NCI-H1930 (cell line): ENCODE results near the gene NT5C2.
A peak's percentile ranks its signal among the peaks of the same experiment; 100 is the strongest.

Experiments used
- DNase-seq, 2 experiments: peaks; one replicate each; lab custom pipeline; 2025; lab: John Stamatoyannopoulos, UW

Gene NT5C2

DNA sequence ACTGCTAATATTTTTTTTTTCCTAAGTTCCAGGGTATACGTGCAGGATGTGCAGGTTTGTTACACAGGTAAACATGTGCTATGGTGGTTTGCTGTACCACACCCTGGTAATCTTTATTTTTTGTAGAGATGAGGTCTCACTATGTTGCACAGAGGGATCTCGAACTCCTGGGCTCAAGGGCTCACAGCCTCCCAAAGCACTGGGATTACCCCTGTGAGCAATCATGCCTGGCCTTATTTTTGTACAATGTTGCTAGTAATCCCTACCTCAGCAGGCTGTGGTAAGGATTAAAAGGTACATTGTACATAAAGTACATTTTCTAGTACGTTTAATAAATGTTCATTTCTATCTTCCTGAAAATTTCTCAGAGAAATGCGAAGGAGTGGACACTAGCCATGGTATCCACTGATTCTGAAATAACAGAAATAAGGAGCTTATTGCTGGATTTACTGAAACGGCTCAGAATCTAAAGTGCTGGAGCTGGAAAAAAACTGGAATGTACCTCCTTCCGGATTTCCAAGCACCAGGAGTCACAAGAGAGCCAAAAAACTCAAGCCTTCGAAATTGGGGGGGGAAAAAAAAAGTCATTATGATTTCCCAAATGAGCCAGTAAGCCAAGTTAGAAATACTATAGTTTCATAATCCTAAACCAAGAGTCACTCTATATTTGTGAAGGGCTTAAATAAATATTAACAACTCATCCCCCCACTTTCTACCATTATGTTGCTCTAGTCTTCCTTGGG, 69.6 kb downstream of the NT5C2 start:
- DNase-seq: no peak

GRCh38 chr10:103120977-103121735, 71.9 kb downstream of the NT5C2 start:
- no peak for DNase-seq

GRCh38 chr10:103120546-103120945, 72.5 kb downstream of the NT5C2 start:
- no peak for DNase-seq

- no peak for DNase-seq
Observed at GRCh38 chr10:103117247-103117646, 75.8 kb downstream of the NT5C2 start.

GRCh38 chr10:103114876-103115275, 78.2 kb downstream of the NT5C2 start:
- DNase-seq: no peak

DNA sequence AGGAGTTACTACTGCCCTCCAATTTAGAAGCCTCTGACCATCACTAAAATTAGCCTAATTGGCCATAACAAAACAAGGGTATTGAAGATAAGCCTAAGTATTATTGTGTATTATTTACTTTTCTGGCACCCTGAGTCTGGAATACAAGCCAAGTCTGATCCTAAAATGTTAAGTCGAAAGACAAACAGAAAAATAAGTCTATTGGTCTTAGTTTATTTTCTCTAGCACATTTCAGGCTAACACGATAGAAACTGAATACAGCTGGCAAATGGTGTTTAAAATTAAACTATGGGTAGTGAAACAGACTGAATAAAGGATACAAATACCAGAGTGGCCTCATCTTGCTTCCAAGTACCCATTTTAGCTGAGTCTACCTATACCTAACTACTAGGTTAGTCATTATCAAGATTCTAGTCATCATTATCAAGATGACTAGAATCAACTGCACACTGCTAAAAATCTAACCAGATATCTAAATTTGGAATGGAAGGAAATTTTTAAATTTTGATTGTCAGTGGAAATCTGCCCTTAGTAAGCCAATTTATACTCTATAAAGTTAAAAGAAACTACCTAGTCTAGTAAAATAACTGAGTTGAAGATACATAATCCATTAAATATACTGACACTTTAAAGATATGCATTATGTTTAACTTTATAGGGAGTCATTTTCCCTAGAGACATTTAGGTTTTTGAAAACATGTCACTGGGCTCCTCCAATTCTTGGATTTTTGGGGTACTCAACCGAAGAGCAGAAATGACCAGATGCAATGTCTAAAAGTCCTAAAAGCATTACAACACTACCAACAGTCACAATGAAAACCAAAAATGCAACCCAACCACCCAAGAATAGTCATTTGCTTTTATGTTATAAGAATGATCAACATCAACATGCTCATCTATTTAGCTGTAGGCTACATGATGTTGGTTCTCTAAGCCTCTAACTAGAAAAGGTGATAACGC, 80.9 kb downstream of the NT5C2 start:
- peak in 1 of 2 experiments; percentile 22 for DNase-seq

DNA sequence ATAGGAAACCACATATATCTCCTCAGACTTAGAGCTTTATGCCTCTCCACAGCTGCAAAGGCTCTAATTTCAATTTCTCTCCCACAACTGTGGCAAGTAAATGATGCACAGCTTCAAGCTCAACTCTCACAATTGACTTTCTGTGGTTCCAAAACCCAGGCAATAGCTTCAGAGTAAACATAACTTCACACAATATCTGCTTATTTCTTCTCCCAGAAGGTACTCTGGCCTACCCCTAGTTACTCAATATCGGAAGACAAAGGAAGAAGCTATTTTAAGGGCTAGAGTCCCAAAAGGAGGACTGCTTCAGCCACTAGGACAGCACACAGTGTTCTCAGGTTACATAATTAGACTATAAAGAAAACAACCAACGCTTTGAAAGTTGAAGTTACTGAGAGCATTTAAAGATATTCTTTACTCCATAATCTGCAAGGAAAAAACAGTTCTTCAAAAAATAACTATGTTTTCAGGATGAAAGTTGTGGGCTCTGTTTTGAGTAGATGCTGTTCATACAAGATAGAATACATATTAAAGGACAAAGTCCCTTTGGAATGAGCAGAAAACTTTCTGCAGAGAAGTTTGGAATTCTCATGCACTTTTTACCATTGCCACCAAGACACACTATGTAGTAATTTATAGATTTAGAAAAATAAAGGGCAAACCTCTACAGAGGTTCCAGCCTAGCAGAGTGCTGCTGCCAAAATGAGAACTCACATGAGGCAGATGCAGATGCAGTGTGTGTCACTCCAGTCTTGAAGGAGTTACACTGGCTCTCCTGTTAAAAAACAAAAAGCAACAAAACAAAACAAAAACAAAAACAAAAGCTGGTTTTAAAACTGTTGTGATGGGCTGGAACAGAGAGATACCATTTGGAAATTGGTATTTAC, 81.8 kb downstream of the NT5C2 start:
- DNase-seq: peak in 1 of 2 experiments; percentile 3

DNA sequence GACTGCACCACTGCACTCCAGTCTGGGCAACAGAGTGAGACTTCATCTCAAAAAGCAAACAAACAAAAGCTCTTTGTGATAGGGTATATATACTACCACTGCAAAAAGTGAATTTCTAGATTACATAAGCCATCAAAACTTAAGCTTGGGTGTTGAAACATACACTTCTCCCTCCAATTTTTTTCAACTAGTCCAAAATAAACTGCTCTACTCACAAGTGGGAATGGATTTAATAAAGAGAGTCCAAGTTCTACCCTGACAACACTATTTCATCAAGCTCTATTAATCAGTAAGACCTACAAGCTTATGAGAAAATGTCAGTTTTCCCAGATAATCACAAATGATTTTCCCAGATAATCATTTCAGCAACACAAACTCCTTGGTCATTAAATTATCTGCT, 82.7 kb downstream of the NT5C2 start:
- no peak for DNase-seq

DNA sequence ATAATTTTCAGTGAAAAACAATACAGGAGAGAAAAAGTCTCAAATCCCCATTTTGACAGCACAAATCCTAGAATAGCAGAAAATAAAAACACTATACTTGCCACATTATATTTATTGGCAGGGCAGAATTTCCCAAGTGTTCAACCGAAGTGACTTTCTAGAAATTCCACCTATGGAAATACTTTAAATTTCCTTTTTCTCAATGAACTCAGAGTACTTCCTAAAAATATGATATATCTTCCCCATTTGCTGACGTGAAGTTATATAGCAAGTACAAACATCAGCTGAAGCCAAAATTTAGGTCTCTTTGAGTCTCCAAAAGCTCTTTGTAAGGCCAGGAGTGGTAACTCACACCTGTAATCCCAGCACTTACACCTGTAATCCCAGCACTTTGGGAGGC, 83.3 kb downstream of the NT5C2 start:
- no peak for DNase-seq

DNA sequence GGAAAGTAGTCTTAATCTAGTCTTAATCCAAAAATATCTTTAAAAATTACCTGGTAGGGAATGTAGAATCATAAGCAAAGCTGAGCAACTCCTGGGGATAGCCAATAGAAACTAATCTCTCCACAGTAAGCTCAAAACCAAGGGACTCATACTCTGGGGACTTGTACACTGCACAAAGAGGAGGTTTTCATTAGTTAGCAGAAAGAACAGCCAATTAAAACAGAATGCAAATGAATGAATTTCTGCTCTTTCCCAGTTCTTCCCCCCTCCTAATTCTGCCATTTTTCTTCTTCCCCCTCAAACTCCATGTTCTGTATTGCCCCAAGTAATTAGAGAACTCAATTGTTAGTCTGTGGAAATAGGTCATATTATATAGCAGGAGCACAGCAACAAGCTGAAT, 86.5 kb downstream of the NT5C2 start:
- DNase-seq: no peak

DNA sequence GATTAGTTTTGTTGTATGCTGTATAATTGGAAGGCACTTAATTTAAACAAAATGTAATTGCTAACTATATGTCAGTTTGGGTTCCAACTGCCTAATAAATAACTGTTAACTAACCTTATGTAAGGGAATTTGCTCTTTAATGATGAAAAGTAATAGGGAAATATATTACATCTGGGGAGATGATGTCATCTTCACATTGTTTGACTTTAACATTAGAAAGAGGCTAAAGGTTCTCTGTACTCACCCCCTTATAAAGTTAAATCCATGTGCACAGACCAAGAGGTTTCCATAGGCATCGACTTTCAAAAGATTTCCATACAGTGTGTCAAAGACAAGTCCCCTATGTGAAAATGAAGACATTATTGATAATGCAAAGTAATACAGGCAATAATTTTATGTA, 87.6 kb downstream of the NT5C2 start:
- no peak for DNase-seq

DNA sequence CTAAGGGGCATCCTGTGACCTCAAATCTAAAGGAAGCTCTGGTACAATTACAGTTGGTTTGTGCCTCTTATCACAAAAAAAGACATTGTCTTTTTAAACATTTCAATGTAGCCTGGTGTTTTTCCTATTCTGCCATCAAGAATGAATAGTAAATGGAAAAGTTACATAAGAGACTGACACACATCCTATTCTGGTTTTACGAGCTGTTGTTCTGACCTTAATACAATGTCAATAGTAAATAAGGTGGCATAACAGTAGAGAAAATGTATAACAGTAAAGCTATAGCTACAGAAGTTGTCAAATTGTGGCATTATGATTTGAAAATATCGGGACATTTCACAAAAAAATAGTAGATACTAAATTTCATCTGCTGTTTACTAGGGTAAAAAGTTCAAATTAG, 88.4 kb downstream of the NT5C2 start:
- DNase-seq: no peak

GRCh38 chr10:103103989-103104388, 89.1 kb downstream of the NT5C2 start:
- DNase-seq: no peak

DNA sequence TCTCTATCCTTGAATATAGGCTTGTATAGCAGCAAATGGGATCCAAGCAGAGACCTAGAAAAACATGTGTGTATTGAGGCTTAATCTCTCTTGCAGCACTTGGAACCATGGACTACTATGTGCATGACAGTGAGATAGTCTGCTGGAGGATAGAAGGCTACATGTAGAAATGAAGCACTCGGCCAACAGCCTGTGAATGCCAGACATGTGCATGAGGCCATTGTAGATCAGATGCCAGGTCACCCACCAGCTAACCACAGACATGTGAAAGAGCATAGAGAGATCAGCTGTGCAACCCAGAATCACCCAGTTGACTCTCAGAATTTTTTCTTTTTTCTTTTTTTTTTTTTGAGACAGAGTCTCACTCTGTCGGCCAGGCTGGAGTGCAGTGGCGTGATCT, 90.9 kb downstream of the NT5C2 start:
- DNase-seq: no peak

DNA sequence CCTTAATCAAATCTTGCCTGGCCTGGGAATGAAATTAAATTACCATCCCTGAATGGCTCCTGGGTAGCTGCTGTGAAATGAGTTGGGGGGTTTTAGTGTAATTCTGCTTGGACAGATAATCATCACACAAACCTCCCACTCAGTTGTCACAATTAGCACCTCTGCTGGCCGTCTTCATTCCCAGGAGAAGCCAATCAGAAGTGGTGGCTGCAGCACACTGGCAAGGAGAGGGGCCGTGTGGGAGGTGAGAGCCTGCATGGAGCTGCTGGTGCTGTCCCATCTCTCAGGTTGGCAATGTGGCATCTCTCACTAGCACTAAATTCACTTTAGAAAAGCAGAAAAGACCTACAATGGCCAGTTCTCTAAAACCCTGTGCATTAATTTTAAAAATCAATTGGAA, 92.5 kb downstream of the NT5C2 start:
- DNase-seq: no peak

DNA sequence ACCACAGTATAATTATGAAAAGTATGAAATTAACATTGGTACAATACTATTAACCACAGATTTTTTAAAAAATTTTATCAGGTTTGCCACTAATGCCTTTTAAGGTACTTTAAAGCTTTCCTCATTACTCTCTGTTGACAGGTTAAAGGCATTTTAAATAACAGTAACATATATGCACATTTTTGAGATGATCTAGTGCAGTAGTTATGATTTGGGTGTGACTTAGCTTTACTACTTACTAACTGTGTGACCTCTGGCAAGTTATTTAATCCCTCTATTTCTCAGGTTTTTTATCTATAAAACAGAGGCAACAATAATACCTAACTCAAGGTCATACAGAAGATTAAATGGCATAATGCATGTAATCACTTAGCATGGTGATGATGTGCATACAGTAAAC, 94.8 kb downstream of the NT5C2 start:
- DNase-seq: no peak

- DNase-seq: no peak
Observed at GRCh38 chr10:103096130-103096529, 96.9 kb downstream of the NT5C2 start.

- no peak for DNase-seq
Observed at GRCh38 chr10:103095005-103095404, 98.1 kb downstream of the NT5C2 start.

DNA sequence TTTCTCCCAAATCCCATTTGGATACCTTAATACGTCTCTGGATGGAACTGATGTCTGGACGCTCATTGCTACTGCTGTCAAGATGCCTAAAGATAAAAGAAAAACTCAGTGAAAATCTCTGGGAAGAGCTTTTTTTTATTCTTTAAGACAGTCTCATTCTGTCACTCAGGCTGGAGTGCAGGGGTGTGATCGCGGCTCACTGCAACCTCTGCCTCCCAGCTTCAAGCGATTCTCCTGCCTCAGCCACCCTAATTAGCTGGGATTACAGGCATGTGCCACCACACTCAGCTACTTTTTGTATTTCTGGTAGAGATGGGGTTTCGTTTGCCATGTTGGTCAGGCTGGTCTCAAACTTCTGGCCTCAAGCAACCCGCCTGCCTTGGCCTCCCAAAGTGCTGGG, 102.2 kb downstream of the NT5C2 start:
- no peak for DNase-seq

- DNase-seq: no peak
Observed at GRCh38 chr10:103089493-103089892, 103.6 kb downstream of the NT5C2 start.

DNA sequence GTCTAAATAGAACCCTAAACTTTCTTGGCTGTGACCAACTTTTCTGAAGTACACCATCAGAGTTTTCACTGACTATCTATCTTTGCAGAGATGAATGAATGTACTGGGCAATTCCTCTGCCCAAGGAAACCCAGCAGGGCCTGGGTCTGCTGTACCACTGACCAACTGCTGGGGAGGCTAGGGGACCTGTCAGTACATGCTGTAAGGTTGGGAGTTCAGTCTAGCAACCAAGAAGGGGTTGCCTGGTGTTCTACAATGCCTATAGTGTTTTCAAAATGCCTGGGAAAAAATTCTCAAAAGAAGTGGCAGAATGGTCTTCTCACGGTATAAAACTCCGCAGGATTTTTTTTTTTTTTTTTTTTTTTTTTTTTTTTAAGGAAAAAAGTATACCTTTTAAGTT, 106.3 kb downstream of the NT5C2 start:
- DNase-seq: no peak
